Skeletal muscle tissue (tissue), 4 donors: Measurements from ENCODE around the gene PTRH1. TPM values are rescaled to one million over a fixed set of nuclear protein-coding genes. Genes with fewer than 3 reads are reported as not detected.
A peak's percentile ranks its signal among the peaks of the same experiment; 100 is the strongest.
"Not testable (repeated sequence)": the region's sequence is repeated elsewhere in the genome, so short reads cannot be mapped to it uniquely, and the experiment has no call there.

Experiments
- H3K27ac ChIP-seq: one replicate; pipeline ENCODE4 v1.7.0; 2013; ENCODE audit warnings: mild to moderate bottlenecking, low read depth, low read length, inconsistent platforms
- H3K27me3 ChIP-seq, 3 donors: one replicate each; pipeline ENCODE4 v1.7.0; 2013; ENCODE audit warnings: low read length in 3 of 3; ENCODE audit not compliant: control insufficient read depth in 3 of 3, insufficient read depth in 3 of 3
- H3K36me3 ChIP-seq, 3 donors: one replicate each; pipeline ENCODE4 v1.7.0; 2013; ENCODE audit warnings: low read length in 3 of 3; ENCODE audit not compliant: control insufficient read depth in 3 of 3, insufficient read depth in 3 of 3
- H3K4me1 ChIP-seq, 3 donors: one replicate each; pipeline ENCODE4 v1.7.0; 2013; ENCODE audit warnings: low read length in 3 of 3, mild to moderate bottlenecking in 3 of 3; ENCODE audit not compliant: control insufficient read depth in 3 of 3, insufficient read depth in 3 of 3
- H3K4me3 ChIP-seq, 3 donors: one replicate each; pipeline ENCODE4 v1.7.0; 2013; ENCODE audit warnings: low read length in 3 of 3
- H3K9ac ChIP-seq, 3 donors: one replicate each; pipeline ENCODE4 v1.7.0; 2013; ENCODE audit warnings: low read length in 3 of 3, mild to moderate bottlenecking in 3 of 3, moderate library complexity in 2 of 3, low read depth in 1 of 3
- H3K9me3 ChIP-seq, 3 donors: one replicate each; pipeline ENCODE4 v1.7.0; 2013; ENCODE audit warnings: low read length in 3 of 3; ENCODE audit not compliant: control insufficient read depth in 3 of 3
- total RNA-seq: library from RNA; depleted of rRNA; stranded (reverse); fragments of >200 nt; gene quantifications from one replicate; pipeline ENCODE4 v1.2.3, GENCODE V29; 2014
- donor health status: Osteomylitis.

Gene PTRH1
- total RNA-seq = 8.4 TPM

- no peaks in the 10 kb centered on the region for H3K27me3 ChIP-seq
- peak within 1 kb of the TSS; percentile 87 for H3K27ac ChIP-seq
- H3K36me3 ChIP-seq = no peaks in the 10 kb centered on the region
- no peaks in the 10 kb centered on the region for H3K9me3 ChIP-seq
- peak within 1 kb of the TSS; percentile 89 to 93 (median 91) for H3K4me3 ChIP-seq
- H3K9ac ChIP-seq = peak within 1 kb of the TSS; percentile 84 to 90 (median 87)
- peaks cover 11 to 20% (median 16%) of the 10 kb centered on the region in 3 donors for H3K4me1 ChIP-seq
Observed at GRCh38 chr9:127715470-127716337, at the start of gene PTRH1, which contains the start of gene TTC16. TSS of gene PTRH1 (minus strand) at chr9:127715663. CDS start at chr9:127715639, 24 bp downstream. TSS of gene TTC16 (plus strand) at chr9:127716079. CDS start at chr9:127716146, 67 bp downstream.

- no peak overlapping the region for H3K4me3 ChIP-seq
- no peaks in the 10 kb centered on the region for H3K9me3 ChIP-seq
- peak overlapping the region; percentile 72 for H3K27ac ChIP-seq
- no peaks in the 10 kb centered on the region for H3K36me3 ChIP-seq
- no peak overlapping the region for H3K9ac ChIP-seq
- peaks cover 0 to 7% (median 5%) of the 10 kb centered on the region in 3 donors for H3K27me3 ChIP-seq
- peaks cover 37 to 49% (median 44%) of the 10 kb centered on the region in 3 donors for H3K4me1 ChIP-seq
Observed at GRCh38 chr9:127763918-127764384, 48.5 kb upstream of the PTRH1 start.

- Histone ChIP-seq H3K4me1 (peaks cover 26 to 37% (median 32%) of the 10 kb centered on the region in 3 donors), H3K9me3 (no peaks in the 10 kb centered on the region), H3K4me3 (peak overlapping the region in 1 of 3 donors; percentile 22), H3K27ac (peak overlapping the region; percentile 72), H3K9ac (peak overlapping the region; percentile 10 to 40 (median 23)), H3K27me3 (peaks cover 5 to 7% (median 6%) of the 10 kb centered on the region in 3 donors), H3K36me3 (no peaks in the 10 kb centered on the region)
Observed at GRCh38 chr9:127762111-127762676, 46.7 kb upstream of the PTRH1 start.

- Histone ChIP-seq H3K9me3 (no peaks in the 10 kb centered on the region), H3K27me3 (peaks cover 5 to 7% (median 6%) of the 10 kb centered on the region in 3 donors), H3K36me3 (no peaks in the 10 kb centered on the region), H3K9ac (peak overlapping the region in 1 of 3 donors; percentile 33), H3K4me3 (peak overlapping the region in 2 of 3 donors; percentile 31 to 49), H3K4me1 (peaks cover 20 to 32% (median 27%) of the 10 kb centered on the region in 3 donors), H3K27ac (peak overlapping the region; percentile 72)
Observed at GRCh38 chr9:127761491-127761956, 46.1 kb upstream of the PTRH1 start.

- no peaks in the 10 kb centered on the region for H3K36me3 ChIP-seq
- no peak overlapping the region for H3K9ac ChIP-seq
- no peak overlapping the region for H3K27ac ChIP-seq
- peaks cover 20 to 30% (median 24%) of the 10 kb centered on the region in 3 donors for H3K4me1 ChIP-seq
- H3K4me3 ChIP-seq = peak overlapping the region in 1 of 3 donors; percentile 49
- no peaks in the 10 kb centered on the region for H3K9me3 ChIP-seq
- H3K27me3 ChIP-seq = peaks cover 6 to 9% (median 7%) of the 10 kb centered on the region in 3 donors
Observed at GRCh38 chr9:127761061-127761460, 45.6 kb upstream of the PTRH1 start.

- H3K9ac ChIP-seq = no peak overlapping the region
- H3K27me3 ChIP-seq = peaks cover 15 to 24% (median 18%) of the 10 kb centered on the region in 3 donors
- no peak overlapping the region for H3K27ac ChIP-seq
- H3K36me3 ChIP-seq = no peaks in the 10 kb centered on the region
- H3K9me3 ChIP-seq = no peaks in the 10 kb centered on the region
- peaks cover 14 to 25% (median 20%) of the 10 kb centered on the region in 3 donors for H3K4me1 ChIP-seq
- no peak overlapping the region for H3K4me3 ChIP-seq
Observed at GRCh38 chr9:127758843-127759242, 43.4 kb upstream of the PTRH1 start.

GRCh38 chr9:127756776-127757175 is 41.3 kb upstream of the PTRH1 start:
- H3K36me3 ChIP-seq, H3K4me3 ChIP-seq, H3K27ac ChIP-seq, H3K9ac ChIP-seq, H3K9me3 ChIP-seq: not testable (repeated sequence)
- Histone ChIP-seq H3K27me3 (peaks cover 27 to 37% (median 29%) of the 10 kb centered on the region in 3 donors), H3K4me1 (peaks cover 8 to 14% (median 14%) of the 10 kb centered on the region in 3 donors)

- Histone ChIP-seq H3K9ac (no peak overlapping the region), H3K27ac (no peak overlapping the region), H3K4me3 (no peak overlapping the region), H3K4me1 (peaks cover 3 to 10% (median 9%) of the 10 kb centered on the region in 3 donors), H3K27me3 (peaks cover 27 to 37% (median 29%) of the 10 kb centered on the region in 3 donors), H3K9me3 (no peaks in the 10 kb centered on the region), H3K36me3 (no peaks in the 10 kb centered on the region)
Observed at GRCh38 chr9:127756233-127756632, 40.8 kb upstream of the PTRH1 start.

- H3K36me3 ChIP-seq = no peaks in the 10 kb centered on the region
- peaks cover 27 to 37% (median 27%) of the 10 kb centered on the region in 3 donors for H3K27me3 ChIP-seq
- H3K9ac ChIP-seq = no peak overlapping the region
- H3K4me1 ChIP-seq = peaks cover 0 to 7% (median 7%) of the 10 kb centered on the region in 3 donors
- no peak overlapping the region for H3K4me3 ChIP-seq
- no peaks in the 10 kb centered on the region for H3K9me3 ChIP-seq
- H3K27ac ChIP-seq = no peak overlapping the region
Observed at GRCh38 chr9:127755061-127756060, 39.9 kb upstream of the PTRH1 start.
